Spleen (tissue), 11 donors: ENCODE results near the gene ATP13A5. TPM values are rescaled to one million over a fixed set of nuclear protein-coding genes. Genes with fewer than 3 reads are reported as not detected.

Experiments used
- DNase-seq: peaks from one replicate; pipeline ENCODE4 v3.0.0-alpha.2; 2020
- H3K27ac ChIP-seq, 8 donors: fragments of 200-600 bp; sonication (generic) in 7 of 8; 1 replicate in 4 of 8; 2 replicates in 4 of 8; pipeline versions ENCODE4 v1.5.0 to v1.8.0; 2016 to 2021; ENCODE audit warnings: inconsistent platforms in 4 of 8, mild to moderate bottlenecking in 4 of 8, moderate library complexity in 1 of 8
- H3K27me3 ChIP-seq, 7 donors: fragments of 200-600 bp; sonication (generic) in 6 of 7; replicated peaks in 1 of 7; 1 replicate in 4 of 7; 2 replicates in 3 of 7; pipeline versions ENCODE4 v1.5.0 to v1.8.0; 2016 to 2021; ENCODE audit warnings: inconsistent platforms in 3 of 7, mild to moderate bottlenecking in 1 of 7
- H3K36me3 ChIP-seq, 6 donors: fragments of 200-600 bp; sonication (generic) in 5 of 6; 1 replicate in 4 of 6; 2 replicates in 2 of 6; pipeline versions ENCODE4 v1.5.0 to v1.8.0; 2016 to 2021; ENCODE audit warnings: inconsistent platforms in 2 of 6
- H3K4me1 ChIP-seq, 6 donors: fragments of 200-600 bp; sonication (generic) in 5 of 6; 1 replicate in 3 of 6; 2 replicates in 3 of 6; pipeline versions ENCODE4 v1.5.0 to v1.8.0; 2016 to 2021; ENCODE audit warnings: inconsistent platforms in 3 of 6
- H3K4me3 ChIP-seq, 8 donors: fragments of 200-600 bp; sonication (generic) in 7 of 8; 1 replicate in 4 of 8; 2 replicates in 4 of 8; pipeline versions ENCODE4 v1.5.0 to v1.8.0; 2016 to 2021; ENCODE audit warnings: inconsistent platforms in 4 of 8, mild to moderate bottlenecking in 4 of 8, moderate library complexity in 2 of 8
- H3K9me3 ChIP-seq, 8 donors: fragments of 200-600 bp; sonication (generic) in 7 of 8; 1 replicate in 4 of 8; 2 replicates in 4 of 8; pipeline versions ENCODE4 v1.5.0 to v1.8.0; 2016 to 2021; ENCODE audit warnings: inconsistent platforms in 4 of 8
- CTCF ChIP-seq, 11 experiments: fragments of 200-600 bp in 7 of 11; fragments of 450-650 bp in 4 of 11; sonication (generic) in 4 of 11; IDR thresholded peaks in 8 of 11; conservative IDR thresholded peaks in 3 of 11; 1 replicate in 7 of 11; 2 replicates in 4 of 11; pipeline versions ENCODE4 v1.4.0 to v1.8.0; 2016 to 2021; ENCODE audit warnings: antibody characterized with exemption in 11 of 11, inconsistent platforms in 4 of 11, mild to moderate bottlenecking in 1 of 11
- POLR2A ChIP-seq, 3 donors: fragments of 450-650 bp; IDR thresholded peaks; one replicate each; pipeline ENCODE4 v1.5.1; 2017; ENCODE audit warnings: antibody characterized with exemption in 3 of 3, mild to moderate bottlenecking in 1 of 3
- POLR2AphosphoS5 ChIP-seq, 3 donors: sonication (generic); formaldehyde crosslinking; IDR thresholded peaks; one replicate each; pipeline ENCODE4 v1.5.1; 2017; ENCODE audit warnings: antibody characterized with exemption in 3 of 3
- WGBS, 5 donors: extraction: QIAGEN DNeasy Blood & Tissue Kit in 3 of 5; methylation state at CpG; one replicate each; pipeline versions ENCODE4 v1.1.5 to v1.1.7; 2013 to 2018; 5-methylcytosine and 5-hydroxymethylcytosine counted together
- intact Hi-C: fragments of 100-400 bp; cut with DNase I; formaldehyde crosslinking; loops from one replicate; pipeline ENCODE4 v1.15.0; 2023; ENCODE audit warnings: low total_unique reads
- polyA plus RNA-seq, 3 donors: library from polyadenylated mRNA; stranded (reverse); fragments of 200-250 nt; gene quantifications; one replicate each; pipeline ENCODE4 v1.2.1, GENCODE V29; 2013
- total RNA-seq, 7 donors: library from RNA; depleted of rRNA in 3 of 7; stranded (reverse); fragments of >200 nt in 3 of 7; fragmentation: NEBNext Ultra II Directional in 4 of 7; extraction: Animal tissue kit (Norgen Biotek cat#: 25700) in 4 of 7; gene quantifications; one replicate each; pipeline versions ENCODE4 v1.1.0 to v1.2.1, GENCODE V29; 2016 to 2021
- donor health status: healthy with polysubstance abuse.
- donor health status: DM: no; HTN: no; CAD: no; lungs with moderate emphysema.
- donor health status: DM: no; HTN: no; CAD: no.
- donor health status: Bipolar disorder and iron deficiency.
- donor health status: healthy.
- donor health status: DM: no; HTN: no; CAD: no.
- donor health status: DM: yes; HTN: yes; CAD: no.

ATP13A5 gene
- total and polyA plus RNA-seq, 10 donors = 0.13 TPM; not detected in 9

- H3K27ac ChIP-seq = peak within 1 kb of the TSS in 1 of 8 donors; percentile 41
- DNase-seq = peak; percentile 81
- WGBS, 5 donors = 1 to 8% (median 3%) methylated on average over 5 to 93 of the region's 93 CpGs
- peaks cover 0 to 43% (median 11%) of the 10 kb centered on the region in 7 donors for H3K27me3 ChIP-seq
- peaks cover 0 to 9% (median 6%) of the 10 kb centered on the region in 6 donors for H3K4me1 ChIP-seq
- H3K9me3 ChIP-seq = no peaks in the 10 kb centered on the region
- TF ChIP-seq CTCF (IDR thresholded peaks at IDR 0.05 in 8 of 11, conservative IDR thresholded peaks at IDR 0.05 in 3 of 11) (no peak), POLR2A (IDR thresholded peaks at IDR 0.05) (no peak), POLR2AphosphoS5 (IDR thresholded peaks at IDR 0.05) (peak in 2 of 3 donors; percentile 45 to 54)
- intact Hi-C loops = no loop called here
- H3K4me3 ChIP-seq = peak within 1 kb of the TSS; percentile 18 to 65 (median 28)
- no peaks in the 10 kb centered on the region for H3K36me3 ChIP-seq
These were observed 137.5 kb downstream of the ATP13A5 start, which contains the start of gene PLAAT1 for GRCh38 chr3:193240850-193241706. PLAAT1 (plus strand) TSS chr3:193241222; CDS start chr3:193255651, 14,429 bp downstream.

- Histone ChIP-seq H3K9me3 (no peaks in the 10 kb centered on the region), H3K27ac (peak overlapping the region in 1 of 8 donors; percentile 41), H3K27me3 (peaks cover 0 to 43% (median 11%) of the 10 kb centered on the region in 7 donors), H3K4me1 (peaks cover 0 to 9% (median 6%) of the 10 kb centered on the region in 6 donors), H3K4me3 (peak overlapping the region in 7 of 8 donors; percentile 18 to 65 (median 29)), H3K36me3 (no peaks in the 10 kb centered on the region)
- TF ChIP-seq POLR2AphosphoS5 (IDR thresholded peaks at IDR 0.05) (no peak), CTCF (IDR thresholded peaks at IDR 0.05 in 8 of 11, conservative IDR thresholded peaks at IDR 0.05 in 3 of 11) (no peak), POLR2A (IDR thresholded peaks at IDR 0.05) (no peak)
- 0 to 8% (median 2%) methylated on average over 4 to 9 of the region's 9 CpGs for WGBS, 5 donors
- DNase-seq = no peak
- intact Hi-C loops = no loop called here
These were observed 138.1 kb downstream of the ATP13A5 start for GRCh38 chr3:193240436-193240849.

GRCh38 chr3:193237030-193237429 is 141.5 kb downstream of the ATP13A5 start:
- Histone ChIP-seq H3K27me3 (peaks cover 0 to 30% (median 11%) of the 10 kb centered on the region in 7 donors), H3K4me1 (peaks cover 0 to 9% (median 6%) of the 10 kb centered on the region in 6 donors), H3K36me3 (no peaks in the 10 kb centered on the region), H3K27ac (no peak overlapping the region), H3K9me3 (no peaks in the 10 kb centered on the region), H3K4me3 (no peak overlapping the region)
- intact Hi-C loops = no loop called here
- no peak for TF ChIP-seq CTCF (IDR thresholded peaks at IDR 0.05 in 8 of 11, conservative IDR thresholded peaks at IDR 0.05 in 3 of 11)
- no peak for TF ChIP-seq POLR2AphosphoS5 (IDR thresholded peaks at IDR 0.05)
- TF ChIP-seq POLR2A (IDR thresholded peaks at IDR 0.05) = no peak
- 76 to 89% (median 80%) methylated on average over 5 of the region's 5 CpGs for WGBS, 5 donors
- DNase-seq = no peak

- TF ChIP-seq POLR2AphosphoS5 (IDR thresholded peaks at IDR 0.05) (no peak), POLR2A (IDR thresholded peaks at IDR 0.05) (no peak), CTCF (IDR thresholded peaks at IDR 0.05 in 8 of 11, conservative IDR thresholded peaks at IDR 0.05 in 3 of 11) (no peak)
- 65 to 77% (median 70%) methylated on average over 4 of the region's 4 CpGs for WGBS, 5 donors
- Histone ChIP-seq H3K4me3 (no peak overlapping the region), H3K27ac (no peak overlapping the region), H3K4me1 (peaks cover 0 to 9% (median 6%) of the 10 kb centered on the region in 6 donors), H3K36me3 (no peaks in the 10 kb centered on the region), H3K27me3 (peaks cover 0 to 26% (median 10%) of the 10 kb centered on the region in 7 donors), H3K9me3 (no peaks in the 10 kb centered on the region)
- DNase-seq = no peak
- intact Hi-C loops = no loop called here
These were observed 142.0 kb downstream of the ATP13A5 start for GRCh38 chr3:193236599-193236998.
